ENCODE data around the gene EFHC2.
"Not testable (repeated sequence)": the region's sequence is repeated elsewhere in the genome, so short reads cannot be mapped to it uniquely, and the experiment has no call there.

Gene EFHC2

GRCh38 chrX:44253575-44253942 lies 89.9 kb downstream of the EFHC2 start:
- no peaks in the 10 kb centered on the region for H3K79me2 ChIP-seq
- no peaks in the 10 kb centered on the region for H3K4me1 ChIP-seq
- no peak overlapping the region for H3K27ac ChIP-seq
- no peaks in the 10 kb centered on the region for H3K27me3 ChIP-seq (ENCODE audit: control insufficient read depth, insufficient read depth, low read length)
- no peak overlapping the region for H3K9ac ChIP-seq
- no peaks in the 10 kb centered on the region for H3K36me3 ChIP-seq (ENCODE audit: control insufficient read depth, insufficient read depth, low read length)
- H2AFZ ChIP-seq, result peak overlapping the region; percentile 41
- no peak overlapping the region for H3K4me3 ChIP-seq (ENCODE audit: low read depth, low read length)
- no peaks in the 10 kb centered on the region for H3K9me3 ChIP-seq (ENCODE audit: control insufficient read depth, low read length)
- TF ChIP-seq CTCF (IDR thresholded peaks at IDR 0.05), result no peak
- H3K4me2 ChIP-seq (ENCODE audit: low read length), result no peak overlapping the region

- not testable (repeated sequence) for H3K9ac ChIP-seq; H3K27ac ChIP-seq; H3K27me3 ChIP-seq (ENCODE audit: control insufficient read depth, insufficient read depth, low read length); H3K36me3 ChIP-seq (ENCODE audit: control insufficient read depth, insufficient read depth, low read length); H3K4me1 ChIP-seq; H3K9me3 ChIP-seq (ENCODE audit: control insufficient read depth, low read length); H3K4me2 ChIP-seq (ENCODE audit: low read length); H3K79me2 ChIP-seq; H3K4me3 ChIP-seq (ENCODE audit: low read depth, low read length)
- H2AFZ ChIP-seq, result peak overlapping the region; percentile 41
These were observed 90.5 kb downstream of the EFHC2 start for GRCh38 chrX:44252688-44253574.

GRCh38 chrX:44247468-44247867 lies 96.0 kb downstream of the EFHC2 start:
- no peak for TF ChIP-seq CTCF (IDR thresholded peaks at IDR 0.05)
- Histone ChIP-seq H3K4me2 (ENCODE audit: low read length) (no peak overlapping the region), H3K4me1 (no peaks in the 10 kb centered on the region), H3K4me3 (ENCODE audit: low read depth, low read length) (no peak overlapping the region), H3K79me2 (no peaks in the 10 kb centered on the region), H3K9ac (no peak overlapping the region), H3K27ac (no peak overlapping the region), H3K9me3 (ENCODE audit: control insufficient read depth, low read length) (no peaks in the 10 kb centered on the region), H2AFZ (no peak overlapping the region), H3K36me3 (ENCODE audit: control insufficient read depth, insufficient read depth, low read length) (no peaks in the 10 kb centered on the region), H3K27me3 (ENCODE audit: control insufficient read depth, insufficient read depth, low read length) (no peaks in the 10 kb centered on the region)

- Histone ChIP-seq H3K9me3 (ENCODE audit: control insufficient read depth, low read length) (no peaks in the 10 kb centered on the region), H3K4me2 (ENCODE audit: low read length) (no peak overlapping the region), H3K4me1 (no peaks in the 10 kb centered on the region), H3K9ac (no peak overlapping the region), H3K27me3 (ENCODE audit: control insufficient read depth, insufficient read depth, low read length) (no peaks in the 10 kb centered on the region), H3K79me2 (no peaks in the 10 kb centered on the region), H3K4me3 (ENCODE audit: low read depth, low read length) (no peak overlapping the region), H3K36me3 (ENCODE audit: control insufficient read depth, insufficient read depth, low read length) (no peaks in the 10 kb centered on the region), H3K27ac (no peak overlapping the region), H2AFZ (no peak overlapping the region)
- no peak for TF ChIP-seq CTCF (IDR thresholded peaks at IDR 0.05)
These were observed 96.6 kb downstream of the EFHC2 start for GRCh38 chrX:44246826-44247225.

GRCh38 chrX:44245733-44246132 lies 97.7 kb downstream of the EFHC2 start:
- no peak for TF ChIP-seq CTCF (IDR thresholded peaks at IDR 0.05)
- H3K4me2 ChIP-seq (ENCODE audit: low read length), result no peak overlapping the region

More at GRCh38 chrX:44245733-44246132, 97.7 kb downstream of the EFHC2 start:
- Histone ChIP-seq H3K27ac (no peak overlapping the region), H3K27me3 (ENCODE audit: control insufficient read depth, insufficient read depth, low read length) (no peaks in the 10 kb centered on the region), H3K4me3 (ENCODE audit: low read depth, low read length) (no peak overlapping the region), H3K9me3 (ENCODE audit: control insufficient read depth, low read length) (no peaks in the 10 kb centered on the region), H3K4me1 (no peaks in the 10 kb centered on the region), H3K79me2 (no peaks in the 10 kb centered on the region), H2AFZ (no peak overlapping the region), H3K9ac (no peak overlapping the region), H3K36me3 (ENCODE audit: control insufficient read depth, insufficient read depth, low read length) (no peaks in the 10 kb centered on the region)
